ENCODE results near the gene ACADS.
A peak's percentile ranks its signal among the peaks of the same experiment; 100 is the strongest.

Gene ACADS

GRCh38 chr12:120757949-120758348, 32.3 kb downstream of the ACADS start:
- DNase-seq (ENCODE audit: low read depth), result no peak

DNA sequence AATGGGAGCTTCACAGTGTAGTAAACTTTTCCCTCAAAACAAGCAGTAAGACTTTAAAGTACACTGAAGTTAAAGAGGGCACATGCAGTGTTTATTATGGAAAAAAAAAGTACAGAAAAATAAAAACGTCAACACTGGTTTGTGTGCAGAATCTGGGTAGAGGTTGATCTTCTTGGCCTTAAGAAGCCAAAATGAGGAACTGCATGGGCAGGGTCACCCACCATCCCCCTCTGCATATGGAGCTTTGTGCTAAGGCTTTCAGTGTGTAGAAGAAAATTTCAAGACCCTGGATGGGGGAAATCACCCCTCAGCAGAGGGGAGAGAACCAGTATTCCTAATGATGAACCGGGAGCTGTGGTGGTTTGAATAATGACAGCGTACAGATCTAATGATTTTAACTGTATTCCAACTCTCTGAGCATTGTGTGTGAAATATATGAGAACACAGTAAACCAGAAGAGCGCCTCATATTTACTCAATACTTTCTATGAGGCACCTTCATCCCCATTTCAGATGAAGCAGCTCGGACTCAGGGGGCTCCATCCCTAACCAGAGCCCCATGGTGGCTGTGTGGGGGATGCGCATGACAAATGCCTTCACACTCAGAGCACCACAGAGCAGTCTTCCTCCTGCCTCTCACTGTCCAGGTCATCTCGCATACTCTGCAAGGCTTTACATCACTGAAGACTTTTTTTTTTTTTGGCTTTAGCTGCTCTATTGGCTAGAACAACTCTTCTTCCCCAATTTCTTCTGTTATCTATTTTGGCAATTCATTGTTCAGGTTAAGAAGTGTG, 33.4 kb downstream of the ACADS start:
- no peak for DNase-seq (ENCODE audit: low read depth)

GRCh38 chr12:120759591-120760348, 34.1 kb downstream of the ACADS start:
- no peak for DNase-seq (ENCODE audit: low read depth)

DNA sequence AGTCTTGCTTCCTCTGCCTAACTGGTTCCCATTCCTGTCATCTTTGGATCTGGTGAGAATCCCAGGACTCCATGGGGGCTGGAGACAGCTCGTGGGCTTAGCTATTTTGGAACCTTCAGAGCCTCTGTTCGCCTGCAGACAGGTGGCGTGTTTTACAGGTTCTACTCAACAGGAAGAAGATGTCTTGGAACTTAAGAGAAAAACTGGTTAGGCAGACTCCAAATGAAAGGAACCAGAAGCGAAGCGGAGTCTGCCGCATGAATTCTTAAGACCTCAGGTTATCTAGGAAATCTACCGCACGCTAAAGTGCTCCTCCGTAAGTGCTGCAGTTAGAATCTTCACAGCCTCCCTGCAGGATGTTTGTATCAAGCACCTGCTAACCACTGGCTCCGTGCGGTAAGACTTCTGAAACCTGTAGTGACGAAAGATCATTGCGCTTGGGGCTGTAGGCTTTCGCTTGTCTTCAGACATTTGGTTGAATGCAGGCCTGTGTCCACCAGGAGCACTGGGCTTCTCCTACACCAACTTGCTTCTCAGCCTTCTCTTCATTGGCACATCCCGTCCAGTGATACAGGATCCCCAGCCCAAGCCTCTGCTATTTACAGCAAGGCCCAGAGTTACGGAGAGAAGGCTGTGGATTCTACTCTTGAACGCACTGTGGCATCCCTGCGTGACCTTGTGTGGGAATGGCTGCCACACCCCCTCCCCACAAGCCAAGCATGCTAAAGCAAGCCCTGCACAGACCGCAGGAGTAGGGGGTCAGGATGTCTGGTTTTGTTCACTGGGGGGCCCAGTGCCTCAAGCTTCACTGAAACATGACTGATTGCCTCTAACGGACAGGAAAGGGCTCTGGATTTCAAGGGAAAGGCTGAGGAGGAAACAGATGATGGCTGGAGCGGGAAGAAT, 35.0 kb downstream of the ACADS start:
- DNase-seq (ENCODE audit: low read depth), result no peak

DNA sequence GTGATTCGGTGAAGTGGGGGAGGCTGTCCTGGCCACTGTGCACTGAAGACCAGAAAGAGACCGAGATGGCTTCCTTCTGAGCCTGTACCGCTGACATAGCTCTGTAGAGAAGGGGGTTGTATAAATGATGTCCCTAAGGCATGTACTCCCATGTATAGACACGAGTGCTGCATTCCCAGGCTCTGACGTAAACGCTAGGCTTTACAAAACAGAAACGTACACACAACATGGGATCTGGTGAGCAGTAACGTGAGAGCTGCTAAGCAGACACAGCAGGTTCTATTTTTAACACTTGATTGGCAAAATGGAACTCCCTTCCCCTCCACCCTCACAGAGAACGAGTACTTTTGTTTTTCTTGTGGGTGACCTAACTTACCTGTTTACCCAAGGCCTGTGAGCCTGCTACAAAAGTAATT, 35.9 kb downstream of the ACADS start:
- peak; percentile 70 for DNase-seq (ENCODE audit: low read depth)

DNA sequence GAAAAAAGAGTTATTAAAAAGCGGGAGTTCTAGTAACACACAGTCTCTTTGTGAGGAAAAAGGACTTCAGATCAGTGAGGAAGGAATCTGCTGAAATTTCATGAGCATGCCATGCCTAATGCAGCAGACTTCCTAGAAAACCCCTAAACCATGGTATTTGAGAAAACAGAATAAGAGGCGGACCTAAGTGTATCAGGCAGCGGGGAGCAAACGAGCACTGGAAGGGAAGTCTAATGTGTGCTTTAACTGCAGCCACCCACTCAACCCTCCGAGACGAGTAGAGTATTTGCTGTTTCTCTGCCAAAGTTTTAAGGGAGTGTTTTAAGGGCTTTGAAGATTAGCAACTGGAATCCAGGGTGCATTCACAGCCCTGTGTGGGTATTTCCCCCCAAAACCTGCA, 36.5 kb downstream of the ACADS start:
- DNase-seq (ENCODE audit: low read depth), result no peak

DNA sequence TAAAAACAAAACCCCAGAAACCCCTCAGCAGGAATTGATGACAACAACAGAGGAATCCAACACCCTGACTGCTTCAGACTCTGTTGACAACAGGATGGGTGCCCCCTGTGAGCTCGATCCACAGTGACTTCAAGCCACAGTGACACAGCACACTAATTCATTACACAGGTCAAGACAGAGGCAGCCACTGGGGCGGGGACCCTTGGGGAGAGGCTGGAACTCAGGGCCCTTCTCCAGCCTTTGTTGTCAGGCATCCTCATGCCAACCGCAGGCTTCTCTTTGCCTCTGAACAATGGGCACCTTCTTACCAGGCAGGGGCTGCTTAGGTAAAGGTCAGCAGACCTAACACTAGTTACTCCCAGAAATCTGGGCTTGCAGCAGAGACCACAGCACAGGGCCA, 37.6 kb downstream of the ACADS start:
- no peak for DNase-seq (ENCODE audit: low read depth)

GRCh38 chr12:120764816-120765215, 39.2 kb downstream of the ACADS start:
- DNase-seq (ENCODE audit: low read depth), result no peak

GRCh38 chr12:120766566-120766965, 40.9 kb downstream of the ACADS start:
- DNase-seq (ENCODE audit: low read depth), result no peak

DNA sequence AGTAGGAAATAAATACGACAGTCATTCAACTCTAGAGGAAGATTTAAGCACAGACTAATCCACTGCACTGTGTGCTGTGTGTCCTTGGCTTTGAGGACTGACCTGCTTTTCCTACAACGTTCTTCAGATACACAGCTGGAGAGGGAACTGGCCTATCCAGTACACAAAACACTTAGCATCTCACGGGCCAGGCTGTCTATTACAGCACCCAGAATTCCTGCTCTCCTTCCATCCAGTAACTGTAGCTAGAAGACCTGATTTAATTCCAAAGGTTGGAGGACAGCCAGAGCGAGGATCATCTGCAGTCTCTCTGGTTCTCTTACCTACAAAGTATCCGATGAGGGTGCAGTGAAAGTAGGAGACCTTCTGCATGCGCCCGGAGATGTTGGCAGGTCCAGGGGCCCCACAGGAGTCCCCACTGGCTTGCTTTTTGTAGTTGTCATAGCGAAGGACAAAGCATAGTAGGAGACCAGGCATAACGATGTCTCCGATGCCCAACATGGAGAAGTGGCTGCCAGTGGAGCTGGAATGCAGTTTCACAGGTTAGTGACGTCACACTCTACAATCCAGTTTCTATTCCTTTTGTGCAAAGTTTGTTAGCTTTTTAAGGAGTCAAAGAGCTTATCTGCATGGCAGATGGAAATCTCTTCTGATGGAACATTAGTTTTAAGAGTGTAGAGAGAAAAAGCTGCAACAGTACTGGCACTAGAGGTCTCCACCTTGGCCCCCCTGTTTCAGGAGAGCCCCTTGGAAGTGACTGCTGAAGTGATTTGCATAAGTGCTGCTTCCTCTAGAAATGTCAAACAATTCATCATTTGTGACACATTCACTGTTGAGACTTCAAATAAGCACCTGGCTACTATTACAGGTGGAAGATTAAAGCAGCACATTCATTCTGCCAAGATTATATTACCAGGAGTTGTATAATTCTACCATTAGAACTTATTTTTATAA, 41.7 kb downstream of the ACADS start:
- DNase-seq (ENCODE audit: low read depth), result no peak

DNA sequence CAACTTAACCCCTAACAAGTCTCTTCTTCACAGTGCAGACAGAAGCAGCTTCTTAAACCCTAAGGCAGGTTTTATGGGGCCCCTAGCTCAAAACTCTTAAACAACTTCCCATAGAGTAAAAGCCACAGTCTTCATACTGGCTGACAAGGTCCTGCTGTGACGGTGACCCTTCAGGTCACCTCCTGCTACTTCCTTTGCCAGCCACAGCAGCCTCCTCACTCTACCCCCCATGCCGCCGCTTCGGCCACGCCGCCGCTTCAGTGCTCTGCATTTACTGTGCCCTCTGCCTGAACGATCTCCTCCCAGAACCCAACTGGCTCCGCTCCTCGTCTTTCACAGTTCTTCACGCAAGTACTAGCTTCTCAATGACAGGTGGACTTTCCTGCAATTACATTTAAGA, 45.5 kb downstream of the ACADS start:
- DNase-seq (ENCODE audit: low read depth), result no peak

- DNase-seq (ENCODE audit: low read depth), result no peak
These were observed 48.7 kb downstream of the ACADS start for GRCh38 chr12:120774169-120774916.

DNA sequence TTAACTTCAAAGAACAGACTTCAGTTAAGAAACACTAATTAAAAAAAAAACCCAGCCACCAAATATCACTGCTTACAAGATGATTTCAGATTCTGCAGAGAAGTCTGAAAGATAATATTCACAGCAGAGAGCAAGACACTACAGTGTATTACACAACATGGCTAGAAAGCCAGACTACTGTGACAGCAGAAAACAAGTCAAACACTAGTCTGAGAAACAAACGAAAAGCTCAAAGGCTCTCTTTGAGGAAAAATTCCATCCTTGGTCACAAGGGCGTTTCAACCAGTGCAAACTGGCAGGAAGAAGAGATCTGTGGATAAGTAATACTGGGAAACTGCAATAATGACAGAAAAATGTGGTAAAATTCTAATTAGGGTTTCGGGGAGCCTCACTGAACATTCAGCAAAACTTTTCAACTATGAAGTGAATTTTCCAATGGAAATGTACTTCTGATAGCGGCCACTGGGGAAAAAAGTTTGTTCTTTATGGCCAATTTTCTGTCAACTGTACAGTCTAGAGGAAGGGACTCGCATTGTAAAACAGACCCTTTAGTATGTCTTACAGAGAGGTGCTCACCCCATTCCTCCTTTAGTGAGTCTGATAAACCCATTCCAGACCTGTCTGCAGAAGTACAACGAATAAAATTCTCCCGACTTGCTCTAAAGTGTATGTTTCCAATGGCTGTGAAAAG, 50.4 kb downstream of the ACADS start:
- no peak for DNase-seq (ENCODE audit: low read depth)

DNA sequence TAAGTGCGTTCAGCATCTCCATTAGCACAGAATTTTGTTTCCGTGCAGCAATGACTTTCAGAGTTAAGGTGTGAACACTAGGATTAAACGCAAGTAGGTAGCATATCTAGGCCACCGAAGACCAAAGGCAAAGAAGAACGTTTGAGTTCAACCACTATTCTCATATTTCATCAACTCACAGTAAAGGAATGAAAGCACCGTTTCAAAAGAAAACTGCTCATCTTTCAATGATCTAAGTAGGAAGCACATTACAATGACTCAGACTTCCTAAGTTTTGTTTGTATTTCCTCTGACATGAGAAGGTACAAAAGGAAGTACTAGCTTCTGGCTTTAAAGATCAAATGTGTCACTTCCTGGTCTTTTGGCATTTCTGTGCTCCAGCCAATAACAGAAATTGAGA, 57.6 kb downstream of the ACADS start:
- DNase-seq (ENCODE audit: low read depth), result peak; percentile 12

DNA sequence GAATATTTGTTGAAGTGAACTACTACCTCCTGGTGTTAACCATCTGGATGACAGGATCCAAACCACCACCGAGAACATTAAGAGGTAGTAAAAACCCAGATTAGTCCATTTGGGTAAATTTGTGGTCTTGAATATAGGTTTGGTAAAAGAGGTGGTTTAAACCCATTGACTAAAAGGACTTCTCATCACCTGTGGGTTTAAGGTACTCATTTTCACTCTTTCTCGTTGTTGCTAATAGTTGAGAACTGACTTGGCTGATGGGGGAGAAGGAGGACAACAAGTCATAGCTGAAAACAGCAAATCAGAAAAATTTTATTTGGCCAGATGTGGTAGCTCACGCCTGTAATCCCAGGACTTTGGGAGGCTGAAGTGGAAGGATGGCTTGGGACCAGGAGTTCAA, 59.2 kb downstream of the ACADS start:
- DNase-seq (ENCODE audit: low read depth), result no peak

- no peak for DNase-seq (ENCODE audit: low read depth)
These were observed 62.3 kb downstream of the ACADS start for GRCh38 chr12:120787889-120788288.

Data from fibroblast of the conjunctiva (primary cell).